Stimulated activated CD4-positive, alpha-beta T cell treated with anti-CD3 and anti-CD28 coated beads, Interleukin-4, amount 100 ng/mL, for 48 hours (primary cell): Measurements from ENCODE around the gene SLC27A5.

ENCODE experiments used
- DNase-seq, 2 donors: peaks; one replicate each; pipeline ENCODE4 v3.0.0-alpha.2; 2020; ENCODE audit warnings: low read depth in 2 of 2

Gene SLC27A5, protein sequence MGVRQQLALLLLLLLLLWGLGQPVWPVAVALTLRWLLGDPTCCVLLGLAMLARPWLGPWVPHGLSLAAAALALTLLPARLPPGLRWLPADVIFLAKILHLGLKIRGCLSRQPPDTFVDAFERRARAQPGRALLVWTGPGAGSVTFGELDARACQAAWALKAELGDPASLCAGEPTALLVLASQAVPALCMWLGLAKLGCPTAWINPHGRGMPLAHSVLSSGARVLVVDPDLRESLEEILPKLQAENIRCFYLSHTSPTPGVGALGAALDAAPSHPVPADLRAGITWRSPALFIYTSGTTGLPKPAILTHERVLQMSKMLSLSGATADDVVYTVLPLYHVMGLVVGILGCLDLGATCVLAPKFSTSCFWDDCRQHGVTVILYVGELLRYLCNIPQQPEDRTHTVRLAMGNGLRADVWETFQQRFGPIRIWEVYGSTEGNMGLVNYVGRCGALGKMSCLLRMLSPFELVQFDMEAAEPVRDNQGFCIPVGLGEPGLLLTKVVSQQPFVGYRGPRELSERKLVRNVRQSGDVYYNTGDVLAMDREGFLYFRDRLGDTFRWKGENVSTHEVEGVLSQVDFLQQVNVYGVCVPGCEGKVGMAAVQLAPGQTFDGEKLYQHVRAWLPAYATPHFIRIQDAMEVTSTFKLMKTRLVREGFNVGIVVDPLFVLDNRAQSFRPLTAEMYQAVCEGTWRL

DNA sequence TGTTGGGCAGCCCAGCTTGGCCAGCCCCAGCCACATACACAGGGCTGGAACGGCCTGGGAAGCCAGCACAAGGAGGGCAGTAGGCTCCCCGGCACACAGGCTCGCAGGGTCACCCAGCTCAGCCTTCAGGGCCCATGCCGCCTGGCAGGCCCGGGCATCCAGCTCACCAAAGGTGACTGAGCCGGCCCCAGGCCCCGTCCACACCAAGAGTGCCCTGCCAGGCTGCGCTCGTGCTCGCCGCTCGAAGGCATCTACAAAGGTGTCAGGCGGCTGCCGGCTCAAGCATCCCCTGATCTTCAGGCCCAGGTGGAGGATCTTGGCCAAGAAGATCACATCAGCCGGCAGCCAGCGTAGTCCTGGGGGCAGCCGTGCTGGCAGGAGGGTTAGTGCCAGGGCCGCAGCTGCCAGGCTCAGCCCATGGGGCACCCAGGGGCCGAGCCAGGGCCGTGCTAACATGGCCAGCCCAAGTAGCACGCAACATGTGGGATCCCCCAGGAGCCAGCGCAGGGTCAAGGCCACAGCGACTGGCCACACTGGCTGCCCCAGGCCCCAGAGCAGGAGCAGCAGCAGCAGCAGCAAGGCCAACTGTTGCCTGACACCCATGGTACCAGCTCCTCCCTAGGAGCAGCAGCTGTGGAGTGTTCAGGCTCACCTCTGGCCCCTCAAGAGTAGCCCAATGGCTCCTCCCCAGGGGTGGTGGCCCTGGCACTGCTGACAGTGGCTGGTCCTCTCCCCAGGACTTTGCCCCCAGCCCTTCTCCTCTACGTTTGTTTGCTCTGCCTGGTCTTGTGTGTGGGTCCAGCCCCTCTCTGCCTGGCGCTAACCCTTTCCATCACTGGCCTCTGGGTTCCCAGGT is at the start of gene SLC27A5:
Gene SLC27A5 (minus strand): TSS at position 640 of the 856 bp plus-strand sequence. CDS start 37 bp downstream, at position 603.
- DNase-seq, result no peak

DNA sequence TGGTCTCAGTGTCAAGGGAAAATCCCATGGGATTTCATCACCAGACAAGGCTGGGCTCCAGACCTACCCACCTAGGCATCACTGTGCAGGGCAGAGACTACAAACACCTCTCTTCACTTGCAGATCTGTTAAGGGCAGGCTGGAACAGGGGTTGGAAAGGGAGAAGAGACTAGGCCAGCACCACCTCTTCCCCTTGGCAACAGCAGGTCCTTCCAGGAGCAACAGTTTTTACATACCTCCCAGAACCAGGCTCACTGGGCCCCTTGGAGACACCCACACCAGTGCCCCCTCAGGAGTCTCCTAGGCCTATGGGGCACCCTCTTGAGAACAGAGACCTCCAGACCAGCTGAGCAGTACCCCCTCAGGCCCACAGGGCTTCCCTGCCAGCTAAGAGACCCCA is 49.1 kb upstream of the SLC27A5 start:
- DNase-seq, result no peak

DNA sequence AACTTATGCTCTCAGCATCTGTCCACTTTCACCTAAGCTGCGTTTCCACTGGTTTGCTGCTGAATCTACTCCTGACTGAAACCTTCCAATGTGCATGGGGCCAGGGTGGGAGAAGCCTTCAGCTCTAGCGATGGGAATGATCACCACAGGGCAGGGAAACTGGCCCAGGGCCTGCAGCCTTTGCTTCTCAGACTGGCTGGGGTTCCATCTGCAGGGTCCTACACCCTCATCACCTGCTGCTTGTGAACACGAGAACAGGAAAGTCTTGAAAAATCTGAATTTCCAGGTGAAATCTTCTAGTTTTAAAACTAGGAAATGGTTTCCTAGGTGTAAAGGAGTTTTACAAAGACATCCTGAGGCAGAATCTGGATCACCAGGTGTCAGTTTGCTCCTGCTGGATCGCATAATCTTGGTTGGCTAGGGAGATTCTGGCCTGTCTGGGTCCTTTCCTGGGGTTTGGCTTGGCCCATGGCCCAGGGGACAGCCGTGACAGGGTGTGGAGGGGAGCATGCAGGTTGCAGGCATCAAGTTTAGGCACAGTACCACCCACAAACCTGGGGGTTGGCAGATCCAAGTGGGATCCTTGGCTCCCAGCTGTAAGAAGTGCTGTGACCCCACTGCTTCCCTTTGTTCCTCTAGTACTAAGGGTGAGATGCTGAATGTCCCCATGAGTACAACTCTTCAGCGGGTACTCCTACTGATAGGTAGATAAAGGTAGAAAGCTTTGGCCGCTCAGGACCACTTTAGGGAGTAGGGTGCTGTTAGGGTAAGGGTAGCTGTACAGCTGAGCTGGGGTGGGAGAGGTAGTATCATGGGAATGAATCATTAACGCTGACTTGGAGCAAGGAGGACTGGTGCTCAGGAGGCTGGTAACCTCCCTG is 48.5 kb upstream of the SLC27A5 start:
- no peak for DNase-seq

DNA sequence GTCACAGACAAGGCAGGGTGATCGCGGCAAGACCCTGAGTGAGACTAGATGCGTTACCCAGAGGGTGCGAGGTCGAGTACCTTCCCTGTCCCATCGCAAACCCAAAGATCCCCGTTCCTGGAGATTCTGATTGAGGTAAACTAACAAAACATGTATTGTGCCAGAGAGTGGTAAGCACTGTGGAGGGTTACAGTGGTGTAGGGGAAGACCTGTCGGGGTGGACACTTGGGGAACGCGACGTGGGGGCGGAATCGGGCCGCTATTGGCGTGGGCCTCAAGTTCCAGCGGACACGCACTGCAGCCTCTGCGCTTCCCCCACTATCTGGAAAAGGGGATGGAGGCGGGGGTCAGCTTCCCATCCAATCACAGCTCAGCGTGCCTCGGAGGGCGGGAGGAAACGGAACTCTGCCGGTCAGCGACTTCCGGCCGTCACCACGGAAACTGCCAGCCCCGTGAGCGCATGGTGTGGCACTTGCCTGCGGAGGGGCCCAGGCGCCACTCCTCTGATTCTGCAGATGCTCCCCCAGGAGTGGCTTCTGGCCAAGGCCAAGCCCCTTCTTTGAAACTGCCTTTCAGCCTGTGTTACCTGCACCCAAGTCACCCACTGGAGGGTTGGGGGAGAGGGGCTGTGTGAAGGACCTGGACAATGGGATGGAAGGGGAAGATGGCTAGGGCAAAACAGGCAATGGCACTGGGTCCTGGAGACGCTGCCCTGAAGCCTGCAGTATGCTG is 47.6 kb upstream of the SLC27A5 start:
- peak; percentile 65 to 82 for DNase-seq

DNA sequence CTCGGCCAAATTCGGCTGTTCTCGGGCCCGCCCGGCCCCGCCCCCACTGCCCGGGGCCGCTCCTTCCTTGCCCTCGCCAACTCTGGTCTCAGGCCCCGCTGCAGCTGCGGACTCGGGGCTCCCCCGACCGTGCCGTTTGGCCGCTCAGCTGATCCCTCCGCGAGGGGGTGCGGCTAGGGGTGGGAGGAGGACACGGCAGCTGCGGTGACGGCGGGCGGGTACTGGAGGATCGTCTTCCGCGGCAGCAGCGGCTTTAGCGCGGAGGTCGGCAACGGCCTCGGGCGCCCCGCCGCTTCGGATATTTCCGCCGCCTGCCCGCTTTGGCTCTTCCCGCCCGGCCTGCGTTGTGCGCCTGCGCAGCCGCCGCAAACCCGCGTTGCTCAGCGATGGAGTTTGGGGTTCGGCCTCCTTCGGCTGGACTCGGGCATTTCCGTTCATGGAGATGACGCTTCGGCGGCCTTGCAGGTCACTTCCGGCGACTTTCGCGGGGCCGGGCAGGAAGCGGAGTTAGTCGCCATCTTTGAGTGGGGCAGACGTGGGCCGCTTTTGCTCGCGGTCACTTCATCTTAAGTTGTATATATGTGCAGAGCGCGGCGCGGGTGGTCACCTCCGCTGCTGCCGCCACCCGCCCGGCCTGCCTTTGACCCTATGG is 47.0 kb upstream of the SLC27A5 start:
- DNase-seq, result peak; percentile 99 to 100

DNA sequence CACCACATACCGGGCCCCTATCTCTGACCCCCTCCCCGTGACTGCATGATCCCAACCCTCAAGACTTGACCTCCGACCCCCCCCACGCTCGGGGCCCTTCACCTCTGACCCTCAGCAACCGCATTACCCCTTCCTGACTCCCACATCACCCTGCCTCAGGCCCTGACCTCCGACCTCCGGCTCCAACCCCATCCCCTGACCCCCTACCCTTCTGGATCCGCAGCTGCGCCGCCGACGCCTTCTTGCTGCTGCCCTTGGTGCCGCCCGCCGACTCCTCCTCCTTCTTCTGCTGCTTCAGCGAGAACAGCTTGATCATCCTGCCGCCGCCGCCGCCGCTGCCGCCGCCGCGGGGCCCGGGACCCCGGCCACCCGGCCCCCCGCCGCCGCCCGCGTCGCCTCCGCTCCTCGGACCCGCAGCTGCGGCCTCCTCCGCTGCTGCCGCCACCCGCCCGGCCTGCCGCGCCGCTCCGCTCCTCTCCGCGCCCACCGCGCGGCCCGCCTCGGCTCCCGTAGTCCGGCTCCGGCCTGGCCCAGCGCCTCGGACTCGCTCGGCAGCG is 46.4 kb upstream of the SLC27A5 start, which contains the start of gene UBE2M:
Gene UBE2M (minus strand): TSS at position 546 of the 557 bp plus-strand sequence. CDS start 230 bp downstream, at position 316.
- peak in 1 of 2 donors; percentile 51 for DNase-seq

DNA sequence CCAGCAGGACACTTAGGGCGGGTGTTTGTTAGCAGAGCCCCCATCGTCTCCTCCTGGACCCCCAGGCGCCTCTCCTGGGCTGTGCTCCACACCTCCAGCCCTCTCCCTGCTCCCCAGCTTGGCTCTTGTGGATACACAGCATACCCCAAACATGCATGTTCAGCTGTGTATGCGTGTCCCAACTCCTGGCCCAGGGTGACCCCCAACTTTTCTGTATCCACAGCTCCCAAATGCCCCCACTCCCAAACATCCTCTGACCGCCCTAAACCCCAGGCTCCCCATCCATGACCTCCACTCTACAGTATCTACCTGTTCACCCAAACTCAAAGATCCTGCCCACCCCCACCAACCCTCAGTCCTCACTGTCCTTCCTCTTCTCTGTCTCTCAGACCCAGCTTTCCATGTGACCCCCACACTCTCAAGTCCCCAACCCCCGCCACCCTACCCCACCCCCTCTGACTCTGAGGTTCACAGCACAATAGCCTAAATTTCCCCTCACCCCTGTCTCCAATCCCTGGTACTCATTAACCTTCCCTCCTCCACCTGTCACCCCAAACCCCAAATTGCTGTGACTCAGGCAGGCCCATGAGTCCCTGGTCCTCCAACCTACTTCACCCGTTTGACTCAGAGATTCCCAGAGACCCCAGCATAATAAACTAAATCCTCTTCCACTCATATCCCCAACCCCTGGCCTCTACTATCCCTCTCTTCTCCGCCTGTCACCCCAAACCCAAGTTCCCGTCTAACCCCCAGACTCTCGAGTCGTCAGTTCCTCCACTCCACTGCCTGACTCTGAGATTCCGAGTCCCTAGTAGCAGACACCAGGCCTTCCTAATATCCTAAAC is 45.7 kb upstream of the SLC27A5 start:
- DNase-seq, result no peak

DNA sequence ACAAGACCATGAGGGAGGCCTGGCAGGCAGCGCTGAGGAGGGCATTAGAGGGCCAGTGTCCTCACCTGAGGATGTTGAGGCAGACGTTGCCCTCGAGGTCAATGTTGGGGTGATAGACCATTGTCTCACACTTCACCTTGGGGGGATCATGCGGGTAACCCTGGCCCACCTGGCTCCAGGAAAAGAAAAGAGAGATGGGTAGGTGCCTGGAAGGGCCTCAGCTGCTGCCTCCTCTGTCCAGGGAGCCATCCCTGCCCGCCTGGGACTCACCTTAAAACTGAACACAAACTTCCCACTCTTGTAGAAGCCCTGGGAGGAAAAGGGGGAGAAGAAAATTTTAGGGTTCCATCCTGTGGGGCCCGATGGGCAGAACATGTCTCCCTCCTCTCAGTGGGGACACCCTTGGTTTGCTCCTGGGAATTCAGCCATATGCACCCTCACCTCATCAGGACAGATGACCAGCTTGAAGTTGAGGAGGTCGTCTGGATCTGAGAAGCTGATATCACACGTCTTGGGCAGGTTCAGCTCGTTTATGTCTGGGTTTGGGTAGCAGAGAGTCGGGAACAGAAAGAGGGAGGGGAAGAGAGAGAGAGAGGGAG is 44.9 kb upstream of the SLC27A5 start:
- no peak for DNase-seq

DNA sequence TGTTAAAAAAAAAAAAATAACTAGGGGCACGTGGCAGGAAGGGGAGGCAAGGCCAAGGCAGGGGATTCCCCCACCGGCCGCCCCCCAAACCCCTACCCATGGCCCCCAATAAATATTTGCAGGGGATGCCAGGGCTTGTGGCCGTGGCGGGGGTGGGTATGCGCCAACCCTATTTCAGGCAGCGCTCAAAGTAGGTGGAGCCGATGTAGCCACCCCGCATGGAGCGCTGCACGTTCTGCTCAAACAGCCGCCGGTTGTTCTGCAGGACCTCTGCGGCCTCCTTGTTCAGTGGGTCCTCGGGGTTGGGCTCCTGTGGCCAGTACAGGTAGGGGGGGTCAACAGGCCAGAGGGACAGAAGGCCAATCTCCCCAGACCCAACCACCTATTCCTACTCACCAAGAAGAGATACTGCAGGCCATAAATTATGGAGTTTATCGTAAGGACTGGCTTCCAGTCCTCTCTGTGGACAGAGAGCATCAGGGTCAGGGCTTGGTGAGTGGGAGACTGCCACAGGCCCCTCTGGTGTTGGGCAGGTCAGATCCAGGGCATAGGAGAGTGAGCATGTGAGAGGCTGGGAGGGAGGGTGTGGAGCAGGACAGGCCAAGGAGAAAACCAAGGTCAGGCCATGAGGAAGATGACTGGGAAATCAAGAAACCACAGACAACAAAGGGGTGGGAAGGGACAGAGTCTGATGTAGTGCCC is 44.3 kb upstream of the SLC27A5 start:
- no peak for DNase-seq

DNA sequence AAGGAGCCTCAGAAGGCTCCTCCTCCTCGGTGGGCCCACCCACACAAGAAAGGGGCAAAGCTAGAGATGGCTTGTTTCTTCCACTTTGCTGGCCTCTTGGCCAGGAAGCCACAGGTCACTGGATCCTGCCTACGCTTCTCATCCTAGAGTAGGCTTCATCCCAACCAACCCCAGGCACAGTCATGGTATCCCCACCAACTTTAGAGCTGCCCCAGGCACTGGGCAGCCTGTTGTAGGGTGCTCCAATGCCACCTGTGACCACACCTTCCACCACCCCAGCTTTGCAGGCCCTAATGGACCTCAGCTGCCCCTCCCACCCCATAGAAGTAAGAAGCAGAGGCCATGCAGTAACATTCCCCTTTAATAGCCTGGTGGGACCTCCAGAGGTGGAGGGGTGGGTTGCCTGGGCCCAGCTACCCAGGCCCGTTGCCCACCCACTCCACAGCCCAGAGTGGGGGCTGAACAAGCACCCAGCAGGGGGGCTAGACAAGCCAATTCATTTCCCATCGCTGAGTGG is 43.6 kb upstream of the SLC27A5 start:
- no peak for DNase-seq

DNA sequence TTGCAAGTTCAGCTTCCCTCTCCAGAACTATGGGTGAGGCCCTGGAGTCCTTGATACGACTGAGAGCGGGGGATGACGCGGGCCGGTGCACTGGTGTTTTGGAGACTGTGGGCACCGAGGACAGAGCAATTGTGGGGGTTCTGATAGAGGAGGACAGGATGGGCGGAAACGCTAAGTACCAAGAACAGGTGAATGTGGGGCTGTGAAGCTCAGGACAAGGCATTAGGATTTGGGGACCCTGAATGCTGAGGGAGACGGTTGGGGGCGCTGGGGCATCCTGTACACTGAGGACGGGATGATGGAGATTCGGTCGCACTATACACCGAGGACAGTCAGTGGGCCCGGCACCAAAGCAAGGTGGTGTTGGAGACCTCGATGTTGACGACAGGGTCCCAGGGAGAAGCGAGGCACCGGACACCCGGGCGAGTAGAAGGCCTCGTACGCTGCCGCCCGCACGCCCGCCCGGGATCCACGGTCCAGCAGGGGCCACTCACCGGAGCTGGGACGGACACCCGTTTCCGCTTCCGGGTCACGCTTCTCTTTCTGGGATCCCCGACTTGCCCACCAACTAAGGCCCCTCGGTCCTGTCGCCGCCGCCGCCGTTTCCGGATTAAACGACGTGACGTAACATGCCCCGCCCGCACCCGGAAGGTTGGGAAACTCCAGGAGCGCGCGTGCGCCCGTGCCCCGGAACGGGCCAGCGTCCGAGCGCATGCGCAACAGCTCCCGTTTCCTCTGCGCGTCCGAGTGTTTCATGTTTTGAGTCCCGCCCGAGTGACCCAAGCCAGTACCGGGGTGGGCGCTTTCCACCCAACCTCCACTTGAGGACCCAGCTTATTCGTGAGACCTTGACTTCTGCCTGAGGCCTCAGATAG is 42.9 kb upstream of the SLC27A5 start, which contains the start of gene CHMP2A:
Gene CHMP2A (minus strand): TSS at position 612 of the 875 bp plus-strand sequence. CDS start 893 bp downstream, outside the sequence.
- peak; percentile 98 to 99 for DNase-seq

DNA sequence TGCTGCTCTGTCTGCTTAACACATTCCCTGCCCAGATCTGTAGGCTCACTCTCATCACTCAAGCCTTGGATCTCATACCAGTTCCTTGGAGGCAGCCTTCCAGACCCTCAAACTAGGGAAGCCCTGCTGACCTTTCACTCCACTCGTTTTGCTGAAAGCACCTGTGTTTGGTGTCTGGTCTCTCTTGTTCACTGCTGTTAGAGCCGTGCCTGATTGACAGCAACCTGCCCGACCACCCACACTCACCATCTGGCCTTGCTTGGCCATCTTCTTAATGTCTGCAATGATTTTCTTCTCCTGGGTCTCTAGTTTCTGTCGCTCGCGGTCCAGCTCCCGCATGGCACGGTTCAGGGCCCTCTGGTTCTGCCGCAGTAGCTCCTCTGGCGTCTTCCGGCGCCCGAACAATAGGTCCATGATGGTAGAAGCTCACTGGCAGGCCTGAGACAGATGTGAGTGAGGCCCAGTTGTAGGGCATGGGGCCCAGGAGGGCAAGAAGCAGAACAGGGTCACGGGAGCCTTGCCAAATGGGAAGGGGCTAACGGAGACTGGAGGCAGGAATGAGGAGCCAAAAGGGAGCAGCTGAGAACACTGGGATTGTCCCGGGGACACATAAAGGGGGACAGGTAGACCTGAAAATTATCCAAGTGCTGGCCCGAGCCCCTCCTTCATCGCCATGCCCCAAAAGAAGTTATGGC is 42.2 kb upstream of the SLC27A5 start:
- DNase-seq, result no peak

DNA sequence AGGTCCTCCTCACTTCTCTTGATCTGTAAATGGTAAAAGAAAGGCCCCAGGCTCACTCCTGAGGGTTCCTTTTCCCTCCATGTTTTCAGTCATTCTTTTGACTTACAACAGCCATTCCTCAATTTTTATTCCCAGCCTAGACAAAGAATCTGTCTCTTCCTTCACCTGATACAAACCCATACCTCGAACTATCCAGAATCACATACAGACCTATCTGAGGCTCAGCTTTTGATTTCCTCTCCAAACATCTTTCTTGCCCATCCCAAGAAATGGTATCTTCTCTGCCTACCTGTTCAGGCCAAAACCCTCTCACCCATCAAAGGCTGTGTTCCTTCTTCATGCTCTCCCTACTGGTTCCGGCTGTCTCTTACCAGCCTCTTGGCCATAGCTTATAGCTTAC is 40.9 kb upstream of the SLC27A5 start:
- DNase-seq, result no peak

DNA sequence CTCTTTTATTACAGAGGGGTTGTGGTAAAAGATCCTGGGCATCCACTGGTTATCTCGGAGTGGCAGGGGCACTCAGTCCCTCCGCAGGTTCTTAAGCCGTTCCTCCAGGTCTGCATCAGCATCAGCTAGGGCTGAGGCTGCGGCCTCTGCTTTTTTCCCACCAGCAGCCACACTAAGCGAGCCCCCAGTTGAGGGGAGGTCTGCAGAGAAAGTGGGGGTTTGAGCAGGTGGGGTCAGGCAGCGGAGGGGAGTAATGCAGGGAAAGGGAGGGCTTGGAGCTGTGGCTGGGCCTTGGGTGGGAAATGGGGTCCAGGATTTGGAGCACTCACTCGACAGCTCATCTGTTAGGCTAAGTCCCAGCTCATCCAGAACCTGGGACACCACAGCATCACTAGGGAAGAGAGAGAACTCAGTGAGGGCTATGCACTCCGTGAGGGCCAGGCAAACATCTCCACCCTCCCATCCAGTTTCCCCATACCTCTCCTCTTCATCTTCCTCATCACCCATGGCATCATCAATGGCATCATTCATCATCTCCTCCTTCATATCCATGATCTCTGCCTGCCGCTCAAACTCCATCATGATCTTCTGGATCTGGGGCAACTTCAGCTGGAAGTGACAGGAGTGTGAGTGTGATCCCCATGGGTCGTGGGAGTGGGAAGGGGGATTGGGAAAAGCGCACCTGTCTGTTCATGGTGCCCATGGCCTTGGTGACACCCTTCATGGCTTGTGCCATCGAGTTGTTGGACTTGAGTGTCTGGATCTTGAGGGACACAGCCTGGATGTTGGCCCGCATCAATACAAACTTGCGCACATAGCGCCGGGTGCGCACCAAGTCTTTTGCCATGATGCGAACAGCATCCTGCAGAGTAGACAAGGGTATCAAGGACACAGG is 40.0 kb upstream of the SLC27A5 start:
- no peak for DNase-seq

DNA sequence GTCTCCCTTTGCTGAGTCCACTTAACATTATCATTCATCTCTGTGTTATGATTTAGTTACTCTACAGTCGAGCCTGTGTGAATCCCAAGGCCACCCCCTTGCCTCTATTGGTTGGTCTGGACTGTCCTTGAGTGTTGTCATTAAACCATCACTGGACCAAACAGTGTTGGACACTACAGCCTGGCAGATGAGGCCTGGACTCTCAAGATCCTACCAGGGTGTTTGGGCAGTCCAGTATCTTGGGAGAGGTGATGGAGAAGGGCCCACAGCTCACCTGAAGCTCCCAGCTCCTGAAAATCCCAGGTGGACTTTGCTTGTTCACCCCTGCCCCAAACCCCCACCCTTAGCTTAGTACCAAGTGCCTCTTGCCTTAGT is 39.3 kb upstream of the SLC27A5 start:
- DNase-seq, result no peak
